IMR-90 (cell line): ENCODE results near the gene ZBTB46. TPM values are rescaled to one million over a fixed set of nuclear protein-coding genes. Genes with fewer than 3 reads are reported as not detected.

ENCODE experiments used
- ATAC-seq: fragments of 200-7000 bp; cut with Tn5 transposase; 2 replicates; pipeline ENCODE4 v1.9.1; 2020; ENCODE audit warnings: low read depth, mild to moderate bottlenecking, moderate library complexity
- BruUV-seq: library from RNA; stranded (reverse); fragments of 400-500 nt; replicated peaks from 2 replicates; lab custom pipeline; 2021; lab: Mats Ljungman, UMichigan
- CTCF ChIA-PET: fragments of 300-600 bp; formaldehyde crosslinking; extraction: SDS; loops from one replicate; lab custom pipeline; 2021; ENCODE audit warnings: antibody characterized with exemption; lab: Yijun Ruan, JAX
- POLR2A ChIA-PET: fragments of 300-600 bp; sonication (Branson Sonifier 250); formaldehyde crosslinking; loops from one replicate; lab custom pipeline; 2022; ENCODE audit warnings: antibody characterized with exemption; ENCODE audit not compliant: unreplicated experiment; lab: Charles Lee
- DNase-seq: peaks from one replicate; pipeline ENCODE4 v3.0.0; 2013
- H2AFZ ChIP-seq: replicated peaks from 2 replicates; pipeline ENCODE3; 2013; ENCODE audit warnings: low read length, mild to moderate bottlenecking; ENCODE audit not compliant: poor library complexity
- H2AK5ac ChIP-seq: 2 replicates; pipeline ENCODE4 v1.6.1; 2013; ENCODE audit warnings: low read depth, low read length, inconsistent platforms
- H2AK9ac ChIP-seq: replicated peaks from 2 replicates; pipeline ENCODE3; 2013; ENCODE audit warnings: mild to moderate bottlenecking, low read depth, low read length, moderate library complexity; ENCODE audit not compliant: poor library complexity
- H2BK120ac ChIP-seq: 2 replicates; pipeline ENCODE4 v1.6.1; 2013; ENCODE audit warnings: low read depth, low read length, inconsistent platforms
- H2BK15ac ChIP-seq: 3 replicates; pipeline ENCODE4 v1.6.1; 2013; ENCODE audit warnings: low read depth, low read length, inconsistent platforms
- H2BK20ac ChIP-seq: 2 replicates; pipeline ENCODE4 v1.6.1; 2013; ENCODE audit warnings: low read depth, mild to moderate bottlenecking, inconsistent platforms, low read length, moderate library complexity
- H2BK5ac ChIP-seq: 2 replicates; pipeline ENCODE4 v1.6.1; 2013; ENCODE audit warnings: mild to moderate bottlenecking, low read depth, low read length, inconsistent platforms; ENCODE audit not compliant: poor library complexity, severe bottlenecking
- H3K14ac ChIP-seq: replicated peaks from 2 replicates; pipeline ENCODE4 v1.6.1; 2013; ENCODE audit warnings: low read depth, low read length, inconsistent platforms
- H3K18ac ChIP-seq: 2 replicates; pipeline ENCODE4 v1.6.1; 2013; ENCODE audit warnings: low read depth, low read length, control low read depth
- H3K23ac ChIP-seq: 2 replicates; pipeline ENCODE4 v1.6.1; 2013; ENCODE audit warnings: low read depth, low read length, inconsistent platforms
- H3K27ac ChIP-seq: 2 replicates; pipeline ENCODE4 v1.5.1; 2013; ENCODE audit warnings: mild to moderate bottlenecking, control low read depth, low read length; ENCODE audit not compliant: insufficient read depth
- H3K27me3 ChIP-seq: 2 replicates; pipeline ENCODE4 v1.6.1; 2013; ENCODE audit warnings: low read length; ENCODE audit not compliant: control insufficient read depth, insufficient read depth
- H3K36me3 ChIP-seq: 2 replicates; pipeline ENCODE4 v1.6.1; 2013; ENCODE audit warnings: low read length, mixed read lengths; ENCODE audit not compliant: control insufficient read depth, insufficient read depth
- H3K4ac ChIP-seq: 2 replicates; pipeline ENCODE4 v1.6.1; 2013; ENCODE audit warnings: low read depth, low read length, inconsistent platforms
- H3K4me1 ChIP-seq: 2 replicates; pipeline ENCODE4 v1.6.1; 2013; ENCODE audit warnings: low read length, mixed read lengths; ENCODE audit not compliant: control insufficient read depth, insufficient read depth
- H3K4me2 ChIP-seq: 2 replicates; pipeline ENCODE4 v1.6.1; 2013; ENCODE audit warnings: low read depth, mild to moderate bottlenecking, control low read depth, low read length, moderate library complexity
- H3K4me3 ChIP-seq: 2 replicates; pipeline ENCODE4 v1.5.1; 2013; ENCODE audit warnings: low read depth, mild to moderate bottlenecking, control low read depth, low read length, moderate library complexity; ENCODE audit not compliant: insufficient read depth
- H3K56ac ChIP-seq: 2 replicates; pipeline ENCODE4 v1.6.1; 2013; ENCODE audit warnings: low read length, inconsistent platforms; ENCODE audit not compliant: insufficient read depth; ENCODE audit errors: extremely low read depth
- H3K79me1 ChIP-seq, 2 experiments: 2 replicates each; pipeline ENCODE4 v1.6.1; 2013; ENCODE audit warnings: low read length in 2 of 2, inconsistent platforms in 1 of 2, low read depth in 1 of 2
- H3K9ac ChIP-seq: 2 replicates; pipeline ENCODE4 v1.6.1; 2013; ENCODE audit warnings: low read depth, low read length, control low read depth
- H3K9me1 ChIP-seq: 2 replicates; pipeline ENCODE4 v1.6.1; 2013; ENCODE audit warnings: low read length, inconsistent platforms; ENCODE audit not compliant: insufficient read depth
- H3K9me3 ChIP-seq: 2 replicates; pipeline ENCODE4 v1.6.1; 2013; ENCODE audit warnings: low read length; ENCODE audit not compliant: control insufficient read depth, insufficient read depth
- H4K20me1 ChIP-seq: 2 replicates; pipeline ENCODE4 v1.6.1; 2013; ENCODE audit warnings: low read length, inconsistent platforms; ENCODE audit not compliant: insufficient read depth
- H4K5ac ChIP-seq: 2 replicates; pipeline ENCODE4 v1.6.1; 2013; ENCODE audit warnings: mild to moderate bottlenecking, low read depth, low read length, control low read depth
- H4K8ac ChIP-seq, 2 experiments: 2 replicates each; pipeline ENCODE4 v1.6.1; 2013; ENCODE audit warnings: low read depth in 2 of 2, low read length in 2 of 2, control low read depth in 1 of 2, inconsistent platforms in 1 of 2
- H4K91ac ChIP-seq: 2 replicates; pipeline ENCODE4 v1.6.1; 2013; ENCODE audit warnings: low read depth, low read length, inconsistent platforms; ENCODE audit not compliant: insufficient read depth
- BHLHE40 ChIP-seq: fragments of 150-350 bp; IDR thresholded peaks from 2 replicates; pipeline ENCODE4 v1.6.1; 2016; ENCODE audit warnings: mild to moderate bottlenecking, low read depth, low read length
- CHD1 ChIP-seq: IDR thresholded peaks from 2 replicates; pipeline ENCODE4 v1.6.1; 2012; ENCODE audit warnings: low read depth, low read length, improper control_type of control experiment
- ELK1 ChIP-seq: fragments of 150-350 bp; IDR thresholded peaks from 2 replicates; pipeline ENCODE4 v1.6.1; 2016; ENCODE audit warnings: low read depth, mild to moderate bottlenecking, low read length, moderate library complexity, borderline replicate concordance
- FOS ChIP-seq: fragments of 150-350 bp; IDR thresholded peaks from 2 replicates; pipeline ENCODE4 v1.6.1; 2016; ENCODE audit warnings: low read depth, low read length
- MAFK ChIP-seq: IDR thresholded peaks from 2 replicates; pipeline ENCODE4 v1.6.1; 2012; ENCODE audit warnings: low read depth, low read length, improper control_type of control experiment
- MAZ ChIP-seq: IDR thresholded peaks from 2 replicates; pipeline ENCODE4 v1.6.1; 2012; ENCODE audit warnings: low read depth, mild to moderate bottlenecking, low read length, improper control_type of control experiment, moderate library complexity, borderline replicate concordance
- MXI1 ChIP-seq: IDR thresholded peaks from 2 replicates; pipeline ENCODE4 v1.6.1; 2012; ENCODE audit warnings: low read depth, mild to moderate bottlenecking, low read length, moderate library complexity, borderline replicate concordance
- RFX5 ChIP-seq: IDR thresholded peaks from 2 replicates; pipeline ENCODE4 v1.8.0; 2012; ENCODE audit warnings: low read depth, mild to moderate bottlenecking, low read length, moderate library complexity
- SMC3 ChIP-seq: fragments of 150-350 bp; IDR thresholded peaks from 2 replicates; pipeline ENCODE4 v1.6.1; 2016; ENCODE audit warnings: low read depth, mild to moderate bottlenecking, antibody characterized with exemption, low read length, moderate library complexity
- WGBS, 2 experiments: methylation state at CpG; one replicate each; pipeline versions ENCODE4 v1.1.5 to v1.1.7; 2013; ENCODE audit warnings: missing lambda C conversion rate in 2 of 2; ENCODE audit not compliant: insufficient read length in 1 of 2; ENCODE audit errors: extremely low coverage in 2 of 2; 5-methylcytosine and 5-hydroxymethylcytosine counted together
- dilution Hi-C: fragments of 300-500 bp; cut with HindIII; formaldehyde crosslinking; loops from one replicate; pipeline ENCODE4 v1.14.3; 2018; ENCODE audit warnings: low sequenced_read_pairs; ENCODE audit not compliant: unreplicated experiment
- in situ Hi-C: fragments of 300-500 bp; cut with MboI; formaldehyde crosslinking; loops from 3 replicates; pipeline ENCODE4 v1.14.3; 2019; ENCODE audit warnings: low sequenced_read_pairs, inconsistent platforms, mixed read lengths
- intact Hi-C: fragments of 100-400 bp; cut with micrococcal nuclease; formaldehyde crosslinking; loops from 2 replicates; pipeline ENCODE4 v1.10.0; 2022
- polyA plus RNA-seq, 3 experiments: library from polyadenylated mRNA; depleted of rRNA; stranded (reverse); fragments of >200 nt; gene quantifications; 2 replicates each; pipeline ENCODE4 v1.2.3, GENCODE V29; 2012; ENCODE audit warnings: low replicate concordance in 1 of 3
- total RNA-seq: library from RNA; depleted of rRNA; stranded (reverse); fragments of >200 nt; gene quantifications from 2 replicates; pipeline ENCODE4 v1.2.3, GENCODE V29; 2012

Gene ZBTB46
- total and polyA plus RNA-seq, 2 of the 4 experiments (the other 2 are of a cell fraction), result 4.2 to 14.9 TPM

DNA sequence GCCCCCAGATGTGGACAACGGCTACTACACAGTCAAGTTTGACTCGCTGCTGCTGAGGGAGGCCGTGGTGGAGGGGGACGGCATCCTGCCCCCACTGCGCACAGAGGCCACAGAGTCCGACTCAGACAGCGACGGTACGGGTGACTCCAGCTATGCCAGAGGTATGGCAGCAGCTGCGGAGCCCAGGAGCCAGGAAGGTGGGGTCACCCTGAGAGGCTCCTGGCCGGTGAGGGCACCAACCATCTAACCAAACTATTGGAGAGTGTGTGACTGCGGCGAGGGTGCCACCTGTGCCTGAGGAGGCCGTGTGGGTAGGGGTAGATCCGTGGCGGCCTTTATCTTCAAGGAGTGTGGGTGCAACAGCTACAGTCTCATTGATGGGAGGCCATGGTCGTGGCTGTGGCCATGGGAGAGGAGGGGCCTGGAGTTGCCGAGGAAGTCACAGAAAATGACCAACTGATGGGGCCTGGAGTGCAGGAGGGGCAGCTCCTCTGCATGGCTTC, 97.4 kb downstream of the ZBTB46 start:
- H4K8ac ChIP-seq, result no peak overlapping the region
- 89% methylated on average over 6 of the region's 18 CpGs; no CpG with 5 or more reads in 1 of the 2 experiments for WGBS, 2 experiments
- no peaks in the 10 kb centered on the region for H3K9me3 ChIP-seq
- ChIA-PET CTCF (no interaction called here), POLR2A (no interaction called here)
- no peak overlapping the region for H3K9ac ChIP-seq
- peak overlapping the region; percentile 63 for H2AK9ac ChIP-seq
- BruUV-seq, result no TSS peak
- no peak for ATAC-seq
- peaks cover 21 to 55% of the 10 kb centered on the region in 2 experiments for H3K79me1 ChIP-seq
- no peak overlapping the region for H2BK5ac ChIP-seq
- TF ChIP-seq RFX5, result no peak
- no peak for TF ChIP-seq FOS
- TF ChIP-seq MXI1, result no peak
- no peak for TF ChIP-seq ELK1
- TF ChIP-seq MAFK, result no peak
- no peak for TF ChIP-seq SMC3
- no peak for TF ChIP-seq CHD1
- TF ChIP-seq BHLHE40, result no peak
- no peak for TF ChIP-seq MAZ
- no peak overlapping the region for H2AK5ac ChIP-seq
- no peak overlapping the region for H2BK20ac ChIP-seq
- H3K4me1 ChIP-seq, result no peaks in the 10 kb centered on the region
- intact Hi-C loops, result no loop called here
- H3K36me3 ChIP-seq, result peaks cover 39% of the 10 kb centered on the region
- H3K14ac ChIP-seq, result no peak overlapping the region
- in situ Hi-C loops, result no loop called here
- H3K4me2 ChIP-seq, result no peak overlapping the region
- H3K27ac ChIP-seq, result no peak overlapping the region
- H3K4ac ChIP-seq, result no peak overlapping the region
- no peaks in the 10 kb centered on the region for H3K27me3 ChIP-seq
- H2AFZ ChIP-seq, result no peak overlapping the region
- H3K9me1 ChIP-seq, result peaks cover 19% of the 10 kb centered on the region
- H4K20me1 ChIP-seq, result peaks cover 39% of the 10 kb centered on the region
- no peak overlapping the region for H2BK120ac ChIP-seq
- no peak for DNase-seq
- H3K23ac ChIP-seq, result no peak overlapping the region
- no peak overlapping the region for H3K18ac ChIP-seq
- no peak overlapping the region for H2BK15ac ChIP-seq
- dilution Hi-C loops, result no loop called here
- H3K4me3 ChIP-seq, result no peak overlapping the region
- no peak overlapping the region for H4K5ac ChIP-seq
- no peak overlapping the region for H3K56ac ChIP-seq
- H4K91ac ChIP-seq, result no peak overlapping the region
